Mesendoderm (in vitro differentiated cells): ENCODE measurements around the gene LRRC74B.

Experiments
- DNase-seq: peaks from one replicate; pipeline ENCODE4 v3.0.0; 2013
- H2AK5ac ChIP-seq: 2 replicates; pipeline ENCODE4 v1.6.1; 2013; ENCODE audit warnings: low read length, inconsistent platforms
- H2BK120ac ChIP-seq: 2 replicates; pipeline ENCODE4 v1.6.1; 2013; ENCODE audit warnings: low read depth, mild to moderate bottlenecking, low read length, moderate library complexity, mixed read lengths
- H2BK15ac ChIP-seq: replicated peaks from 2 replicates; pipeline ENCODE4 v1.6.1; 2013; ENCODE audit warnings: low read depth, mild to moderate bottlenecking, moderate library complexity
- H2BK5ac ChIP-seq: 2 replicates; pipeline ENCODE4 v1.6.1; 2013; ENCODE audit warnings: low read length, inconsistent platforms
- H3K18ac ChIP-seq: 2 replicates; pipeline ENCODE4 v1.6.1; 2013; ENCODE audit warnings: mild to moderate bottlenecking, low read length, mixed read lengths
- H3K23ac ChIP-seq: one replicate; pipeline ENCODE4 v1.6.1; 2013; ENCODE audit warnings: low read length
- H3K27ac ChIP-seq: 2 replicates; pipeline ENCODE4 v1.5.1; 2013; ENCODE audit warnings: low read depth, mild to moderate bottlenecking, inconsistent platforms, low read length, moderate library complexity
- H3K27me3 ChIP-seq: 2 replicates; pipeline ENCODE4 v1.6.1; 2013; ENCODE audit warnings: low read length, control low read depth, mild to moderate bottlenecking, inconsistent platforms; ENCODE audit not compliant: insufficient read depth, poor library complexity
- H3K36me3 ChIP-seq: 2 replicates; pipeline ENCODE4 v1.6.1; 2013; ENCODE audit warnings: low read length, inconsistent platforms; ENCODE audit not compliant: control insufficient read depth, insufficient read depth
- H3K4ac ChIP-seq: one replicate; pipeline ENCODE4 v1.6.1; 2013; ENCODE audit warnings: low read depth, mild to moderate bottlenecking, low read length, moderate library complexity
- H3K4me1 ChIP-seq: 2 replicates; pipeline ENCODE4 v1.6.1; 2013; ENCODE audit warnings: low read depth, low read length, inconsistent platforms; ENCODE audit not compliant: control insufficient read depth
- H3K4me2 ChIP-seq: 2 replicates; pipeline ENCODE4 v1.6.1; 2013; ENCODE audit warnings: low read length
- H3K4me3 ChIP-seq: 2 replicates; pipeline ENCODE4 v1.5.1; 2013; ENCODE audit warnings: mild to moderate bottlenecking, low read length
- H3K56ac ChIP-seq: one replicate; pipeline ENCODE4 v1.6.1; 2013; ENCODE audit warnings: low read length
- H3K79me1 ChIP-seq: 2 replicates; pipeline ENCODE4 v1.6.1; 2013; ENCODE audit warnings: low read length, inconsistent platforms
- H3K79me2 ChIP-seq: 2 replicates; pipeline ENCODE4 v1.6.1; 2013; ENCODE audit warnings: mild to moderate bottlenecking, low read length; ENCODE audit not compliant: control insufficient read depth, insufficient read depth
- H3K9ac ChIP-seq: 2 replicates; pipeline ENCODE4 v1.6.1; 2013; ENCODE audit warnings: low read length, inconsistent platforms
- H4K5ac ChIP-seq: one replicate; pipeline ENCODE4 v1.6.1; 2013; ENCODE audit warnings: low read length
- H4K8ac ChIP-seq: one replicate; pipeline ENCODE4 v1.6.1; 2013; ENCODE audit warnings: low read depth, mild to moderate bottlenecking, control low read depth, low read length, moderate library complexity
- WGBS: extraction: QIAGEN DNeasy Blood & Tissue Kit; methylation state at CpG from one replicate; pipeline ENCODE4 v1.1.7; 2013; ENCODE audit warnings: low lambda C conversion rate, missing lambda C conversion rate; ENCODE audit not compliant: insufficient coverage; ENCODE audit errors: extremely low coverage; 5-methylcytosine and 5-hydroxymethylcytosine counted together

The LRRC74B gene

DNA sequence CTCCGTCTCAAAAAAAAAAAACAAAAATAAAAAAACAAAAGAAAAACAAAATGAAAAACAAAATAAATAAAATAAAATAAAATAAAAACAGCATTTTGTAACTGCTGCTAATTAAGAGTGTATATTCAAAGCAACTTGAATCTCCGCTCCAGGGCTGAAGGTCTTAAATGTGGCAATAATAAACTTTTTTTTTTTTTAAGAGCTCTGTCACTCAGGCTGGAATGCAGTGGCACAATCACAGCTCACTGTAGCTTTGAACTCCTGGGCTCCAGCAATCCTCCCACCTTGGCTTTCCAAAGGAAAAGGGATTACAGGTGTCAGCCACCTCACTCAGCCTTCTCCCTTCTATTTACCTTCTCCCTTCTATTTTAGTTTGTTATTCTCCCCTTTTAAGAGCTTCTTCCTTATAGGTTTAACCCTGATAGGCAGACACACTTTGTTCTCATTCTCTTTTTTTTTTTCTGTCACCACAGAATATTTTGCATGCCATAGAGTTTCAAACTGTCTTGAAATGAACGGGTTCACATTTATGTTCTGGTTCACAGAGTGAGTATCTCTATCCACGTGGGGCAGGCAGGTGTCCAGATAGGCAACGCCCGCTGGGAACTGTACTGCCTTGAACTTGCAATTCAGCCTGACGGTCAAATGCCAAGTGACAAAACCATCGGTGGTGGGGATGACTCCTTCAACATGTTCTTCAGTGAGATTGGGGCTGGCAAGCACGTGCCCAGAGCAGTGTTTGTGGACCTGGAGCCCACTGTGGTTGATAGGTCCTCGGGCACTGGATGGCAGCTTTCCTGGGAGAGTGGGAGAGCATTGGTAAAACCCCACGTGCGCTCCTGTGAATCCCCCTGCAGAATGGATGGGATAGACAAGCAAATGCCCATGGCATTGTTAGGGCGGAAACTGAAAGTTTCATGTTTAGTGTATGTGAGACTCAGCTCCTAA, 19.4 kb downstream of the LRRC74B start:
- Histone ChIP-seq H4K8ac (no peak overlapping the region), H3K56ac (no peak overlapping the region), H2AK5ac (no peak overlapping the region), H3K27me3 (no peaks in the 10 kb centered on the region), H3K9ac (no peak overlapping the region), H4K5ac (no peak overlapping the region), H3K4me2 (no peak overlapping the region), H3K79me2 (no peaks in the 10 kb centered on the region), H3K18ac (no peak overlapping the region), H2BK5ac (no peak overlapping the region), H2BK120ac (no peak overlapping the region), H3K36me3 (no peaks in the 10 kb centered on the region), H3K79me1 (no peaks in the 10 kb centered on the region), H3K27ac (no peak overlapping the region), H3K4ac (no peak overlapping the region), H3K4me3 (no peak overlapping the region), H3K23ac (no peak overlapping the region), H3K4me1 (no peaks in the 10 kb centered on the region), H2BK15ac (no peak overlapping the region)
- no CpG with 5 or more reads among the region's 13 CpGs for WGBS
- DNase-seq = no peak

DNA sequence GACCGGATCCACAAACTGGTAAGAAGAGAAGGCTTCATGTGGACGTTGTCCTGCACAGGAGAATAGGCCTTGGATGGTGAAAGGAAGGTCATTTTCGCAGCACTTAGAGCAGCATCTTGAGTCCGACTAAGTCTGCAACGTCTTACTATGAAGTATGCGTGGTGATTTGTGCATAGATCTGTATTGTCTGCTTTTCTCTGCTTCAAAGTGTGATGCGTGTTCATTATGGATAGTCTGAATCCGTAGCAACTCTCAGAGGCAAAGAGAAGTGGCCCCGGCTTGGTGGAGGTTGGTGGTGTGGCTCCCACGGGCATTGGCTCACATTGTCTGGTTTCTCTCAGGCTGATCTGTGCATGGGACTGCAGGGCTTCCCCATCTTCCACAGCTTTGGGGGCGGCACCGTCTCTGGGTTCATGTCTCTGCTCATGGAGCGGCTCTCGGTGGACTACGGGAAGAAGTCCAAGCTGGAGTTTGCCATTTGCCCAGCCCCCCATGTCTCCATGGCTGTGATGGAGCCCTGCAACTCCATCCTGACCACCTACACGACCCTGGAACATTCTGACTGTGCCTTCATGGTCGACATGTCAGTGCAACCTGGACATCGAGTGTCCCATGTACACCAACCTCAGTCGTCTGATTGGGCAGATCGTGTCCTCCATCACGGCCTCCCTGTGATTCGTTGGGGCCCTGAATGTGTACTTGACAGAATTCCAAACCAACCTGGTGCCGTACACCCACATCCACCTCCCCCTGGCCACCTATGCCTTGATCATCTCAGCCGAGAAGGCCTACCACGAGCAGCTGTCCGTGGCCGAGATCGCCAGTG, 21.5 kb downstream of the LRRC74B start:
- H3K27ac ChIP-seq = no peak overlapping the region
- no peaks in the 10 kb centered on the region for H3K4me1 ChIP-seq
- no peak overlapping the region for H3K4me3 ChIP-seq
- H3K36me3 ChIP-seq = no peaks in the 10 kb centered on the region
- H2AK5ac ChIP-seq = no peak overlapping the region
- H3K79me2 ChIP-seq = no peaks in the 10 kb centered on the region
- H3K9ac ChIP-seq = no peak overlapping the region
- H4K5ac ChIP-seq = no peak overlapping the region
- no peak overlapping the region for H3K56ac ChIP-seq
- no peak overlapping the region for H3K23ac ChIP-seq
- no peak overlapping the region for H3K4ac ChIP-seq
- H2BK5ac ChIP-seq = no peak overlapping the region
- no peak overlapping the region for H3K4me2 ChIP-seq
- H2BK15ac ChIP-seq = no peak overlapping the region
- no CpG with 5 or more reads among the region's 28 CpGs for WGBS
- H4K8ac ChIP-seq = no peak overlapping the region
- H3K79me1 ChIP-seq = no peaks in the 10 kb centered on the region
- H2BK120ac ChIP-seq = no peak overlapping the region
- H3K27me3 ChIP-seq = no peaks in the 10 kb centered on the region
- H3K18ac ChIP-seq = no peak overlapping the region
- DNase-seq = no peak

DNA sequence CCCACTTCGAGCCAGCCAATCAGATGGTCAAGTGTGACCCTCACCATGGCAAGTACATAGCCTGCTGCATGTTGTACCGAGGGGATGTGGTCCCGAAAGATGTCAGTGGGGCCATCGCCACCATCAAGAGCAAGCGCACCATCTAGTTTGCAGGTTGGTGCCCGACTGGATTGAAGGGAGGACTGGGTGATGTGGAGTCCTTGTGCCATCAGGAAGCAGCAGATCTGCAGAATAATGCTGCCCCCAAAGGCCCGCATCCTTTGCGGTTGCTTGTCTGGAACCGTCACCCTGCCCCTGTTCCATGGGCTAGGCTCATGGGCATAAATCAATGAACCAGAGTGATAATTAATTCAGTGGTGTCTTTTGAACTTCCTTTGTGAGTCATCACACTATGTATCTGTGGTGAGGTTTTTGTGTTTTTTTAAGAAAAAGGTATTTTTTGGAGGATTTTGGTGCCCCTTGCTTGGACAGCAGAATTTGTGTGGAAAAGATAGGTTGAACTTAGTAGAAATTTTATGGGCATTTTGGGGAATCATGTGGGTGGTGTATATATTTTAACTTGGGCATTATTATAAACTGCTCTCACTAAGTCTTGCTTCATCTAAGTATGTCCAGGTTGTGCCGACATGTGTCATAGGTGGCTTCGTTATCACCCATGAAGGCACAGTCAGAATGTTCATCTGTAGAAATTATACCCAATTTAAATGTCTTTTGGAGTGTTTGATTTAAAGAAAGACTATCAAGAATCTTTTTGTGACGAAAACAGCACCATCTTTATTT, 22.3 kb downstream of the LRRC74B start:
- H3K4me1 ChIP-seq = no peaks in the 10 kb centered on the region

DNA sequence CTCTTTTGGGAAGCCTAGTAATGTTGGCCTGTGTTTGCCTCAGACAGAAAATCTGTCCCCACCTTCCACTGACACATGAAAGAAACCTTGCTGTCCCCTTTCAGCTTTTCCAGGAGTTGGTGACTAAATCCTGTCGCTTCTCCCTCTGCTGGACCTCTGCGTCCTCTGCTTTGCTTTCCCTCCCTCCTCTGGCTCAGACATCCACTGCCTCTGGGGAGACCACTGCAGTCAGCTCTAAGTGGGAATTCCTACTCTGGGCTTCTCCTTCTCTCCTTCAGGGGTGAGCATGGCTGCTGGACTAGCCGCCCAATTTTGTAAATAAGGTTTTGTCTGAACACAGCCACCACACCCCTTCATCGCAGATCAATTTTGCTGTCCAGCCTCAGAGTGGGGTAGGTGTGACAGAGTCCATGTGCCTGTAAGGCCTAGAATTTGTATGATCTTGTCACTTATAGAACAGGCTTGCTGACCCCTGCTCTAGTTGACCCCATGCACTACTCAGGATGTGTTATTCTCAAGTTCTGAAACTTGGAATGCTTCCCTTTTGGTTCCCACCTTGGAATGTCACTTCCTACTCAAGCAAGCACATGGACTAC, 23.0 kb downstream of the LRRC74B start:
- H3K27me3 ChIP-seq = no peaks in the 10 kb centered on the region
- H2BK15ac ChIP-seq = no peak overlapping the region
- no peaks in the 10 kb centered on the region for H3K4me1 ChIP-seq
- H2BK5ac ChIP-seq = no peak overlapping the region
- peak; percentile 43 for DNase-seq
- no peaks in the 10 kb centered on the region for H3K79me2 ChIP-seq
- H2AK5ac ChIP-seq = no peak overlapping the region
- no peaks in the 10 kb centered on the region for H3K36me3 ChIP-seq
- no peak overlapping the region for H3K23ac ChIP-seq
- no peak overlapping the region for H3K56ac ChIP-seq
- H2BK120ac ChIP-seq = no peak overlapping the region
- no peak overlapping the region for H3K4me2 ChIP-seq
- H3K27ac ChIP-seq = no peak overlapping the region
- no peak overlapping the region for H4K5ac ChIP-seq
- no peak overlapping the region for H3K18ac ChIP-seq
- no CpG with 5 or more reads among the region's 4 CpGs for WGBS
- no peak overlapping the region for H3K4ac ChIP-seq
- H3K9ac ChIP-seq = no peak overlapping the region
- H3K4me3 ChIP-seq = no peak overlapping the region
- no peaks in the 10 kb centered on the region for H3K79me1 ChIP-seq
- no peak overlapping the region for H4K8ac ChIP-seq

More for the DNA sequence above, 22.3 kb downstream of the LRRC74B start:
- H3K4ac ChIP-seq = no peak overlapping the region
- no peak overlapping the region for H4K5ac ChIP-seq
- no peak overlapping the region for H3K27ac ChIP-seq
- no peak overlapping the region for H2BK5ac ChIP-seq
- H4K8ac ChIP-seq = no peak overlapping the region
- H3K23ac ChIP-seq = no peak overlapping the region
- H3K27me3 ChIP-seq = no peaks in the 10 kb centered on the region
- H3K4me3 ChIP-seq = no peak overlapping the region
- no peak overlapping the region for H2BK120ac ChIP-seq
- no CpG with 5 or more reads among the region's 12 CpGs for WGBS
- no peak overlapping the region for H3K18ac ChIP-seq
- H3K4me2 ChIP-seq = no peak overlapping the region
- no peaks in the 10 kb centered on the region for H3K79me2 ChIP-seq
- no peak overlapping the region for H2AK5ac ChIP-seq
- H3K9ac ChIP-seq = no peak overlapping the region
- no peak for DNase-seq
- no peaks in the 10 kb centered on the region for H3K36me3 ChIP-seq
- H2BK15ac ChIP-seq = no peak overlapping the region
- H3K79me1 ChIP-seq = no peaks in the 10 kb centered on the region
- H3K56ac ChIP-seq = no peak overlapping the region

DNA sequence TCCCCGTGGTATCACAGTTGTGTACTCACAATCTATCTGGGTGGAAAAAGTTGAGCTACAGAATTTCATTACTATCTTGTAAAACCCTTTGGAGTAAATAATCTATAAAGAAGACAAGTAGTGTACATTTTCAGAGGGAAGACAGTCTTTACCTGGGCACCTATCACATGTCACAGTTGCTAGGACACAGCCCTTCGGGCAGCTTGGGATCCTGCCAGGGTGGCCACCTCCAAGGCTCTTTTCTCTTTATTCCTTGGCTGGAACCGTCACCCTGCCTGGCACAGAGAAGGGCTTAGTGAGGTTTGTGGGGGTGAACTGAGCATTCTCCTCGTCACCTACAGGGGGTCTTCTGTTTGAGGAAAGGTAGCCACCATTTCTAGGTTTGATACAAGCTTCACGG, 23.6 kb downstream of the LRRC74B start:
- Histone ChIP-seq H3K18ac (no peak overlapping the region), H4K5ac (no peak overlapping the region), H3K36me3 (no peaks in the 10 kb centered on the region), H3K9ac (no peak overlapping the region), H2BK120ac (no peak overlapping the region), H3K4ac (no peak overlapping the region), H3K79me1 (no peaks in the 10 kb centered on the region), H4K8ac (no peak overlapping the region), H2BK15ac (no peak overlapping the region), H3K4me1 (no peaks in the 10 kb centered on the region), H3K4me2 (no peak overlapping the region), H3K56ac (no peak overlapping the region), H3K27me3 (no peaks in the 10 kb centered on the region), H2AK5ac (no peak overlapping the region), H3K4me3 (no peak overlapping the region), H3K23ac (no peak overlapping the region), H3K27ac (no peak overlapping the region), H3K79me2 (no peaks in the 10 kb centered on the region), H2BK5ac (no peak overlapping the region)
- WGBS = no CpG with 5 or more reads among the region's 5 CpGs
- DNase-seq = no peak
